ENCODE measurements around the gene VPS54. TPM values are rescaled to one million over a fixed set of nuclear protein-coding genes. Genes with fewer than 3 reads are reported as not detected.
"Not testable (repeated sequence)": the region's sequence is repeated elsewhere in the genome, so short reads cannot be mapped to it uniquely, and the experiment has no call there.

VPS54 gene
- polyA plus RNA-seq, 3 donors: 11.4 to 17.3 (median 11.5) TPM

GRCh38 chr2:63990072-63990471 is 29.2 kb downstream of the VPS54 start:
- intact Hi-C loops (cut with micrococcal nuclease): no loop called here
- H3K27me3 Mint-ChIP-seq (ENCODE audit: low read depth in 3 of 3): no peaks in the 10 kb centered on the region
- peaks cover 5% of the 10 kb centered on the region for H3K4me1 Mint-ChIP-seq
- Histone ChIP-seq H3K9ac (ENCODE audit: insufficient read depth, low read length, poor library complexity, severe bottlenecking) (no peak overlapping the region), H4K20me1 (ENCODE audit: insufficient read depth, low read length) (peaks cover 15% of the 10 kb centered on the region), H3K9me3 (replicated peaks in 1 of 2; ENCODE audit: control insufficient read depth in 1 of 2, insufficient read depth in 1 of 2, low read length in 2 of 2) (peaks cover 19 to 29% of the 10 kb centered on the region in 2 donors), H3K27ac (ENCODE audit: low read depth in 1 of 2, low read length in 2 of 2) (no peak overlapping the region), H2AFZ (ENCODE audit: insufficient read depth, low read depth, low read length, poor library complexity, severe bottlenecking) (no peak overlapping the region), H3K36me3 (replicated peaks in 1 of 2; ENCODE audit: control insufficient read depth in 1 of 2, insufficient read depth in 2 of 2, low read length in 2 of 2) (peaks cover 0 to 5% of the 10 kb centered on the region in 2 donors), H3K4me2 (replicated peaks; ENCODE audit: extremely low read depth, low read length, poor library complexity, severe bottlenecking) (no peak overlapping the region), H3K4me3 (replicated peaks in 1 of 3; ENCODE audit: low read depth in 2 of 3, low read length in 3 of 3) (no peak overlapping the region), H3K27me3 (ENCODE audit: control insufficient read depth in 2 of 2, insufficient read depth in 2 of 2, low read length in 2 of 2) (no peaks in the 10 kb centered on the region), H3K79me2 (ENCODE audit: insufficient read depth, low read length) (peaks cover 25% of the 10 kb centered on the region), H3K4me1 (ENCODE audit: control insufficient read depth in 1 of 2, insufficient read depth in 2 of 2, low read length in 2 of 2) (no peaks in the 10 kb centered on the region)
- peaks cover 16 to 23% (median 19%) of the 10 kb centered on the region in 7 donors for H3K9me3 Mint-ChIP-seq
- WGBS (ENCODE audit: insufficient coverage): 98% methylated on average over 12 of the region's 12 CpGs
- TF ChIP-seq CTCF (IDR thresholded peaks at IDR 0.05): no peak
- DNase-seq: no peak
- H3K27ac Mint-ChIP-seq: peak overlapping the region in 1 of 7 donors; percentile 35
- peaks cover 24% of the 10 kb centered on the region in 2 donors for H3K36me3 Mint-ChIP-seq
- H3K4me3 Mint-ChIP-seq: no peak overlapping the region

- H2AFZ ChIP-seq (ENCODE audit: insufficient read depth, low read depth, low read length, poor library complexity, severe bottlenecking); DNase-seq; H3K27ac ChIP-seq (ENCODE audit: low read depth in 1 of 2, low read length in 2 of 2); H3K4me2 ChIP-seq (replicated peaks; ENCODE audit: extremely low read depth, low read length, poor library complexity, severe bottlenecking); H3K9ac ChIP-seq (ENCODE audit: insufficient read depth, low read length, poor library complexity, severe bottlenecking); H3K4me3 Mint-ChIP-seq; H3K4me1 ChIP-seq (ENCODE audit: control insufficient read depth in 1 of 2, insufficient read depth in 2 of 2, low read length in 2 of 2); H3K27me3 Mint-ChIP-seq (ENCODE audit: low read depth in 3 of 3); H3K4me3 ChIP-seq (replicated peaks in 1 of 3; ENCODE audit: low read depth in 2 of 3, low read length in 3 of 3); intact Hi-C loops (cut with micrococcal nuclease); H3K27me3 ChIP-seq (ENCODE audit: control insufficient read depth in 2 of 2, insufficient read depth in 2 of 2, low read length in 2 of 2); H3K4me1 Mint-ChIP-seq; H3K36me3 ChIP-seq (replicated peaks in 1 of 2; ENCODE audit: control insufficient read depth in 1 of 2, insufficient read depth in 2 of 2, low read length in 2 of 2): not testable (repeated sequence)
- Histone ChIP-seq H3K9me3 (replicated peaks in 1 of 2; ENCODE audit: control insufficient read depth in 1 of 2, insufficient read depth in 1 of 2, low read length in 2 of 2) (peaks cover 19 to 29% of the 10 kb centered on the region in 2 donors), H3K79me2 (ENCODE audit: insufficient read depth, low read length) (peaks cover 26% of the 10 kb centered on the region), H4K20me1 (ENCODE audit: insufficient read depth, low read length) (peaks cover 19% of the 10 kb centered on the region)
- Mint-ChIP-seq H3K36me3 (peaks cover 18 to 19% of the 10 kb centered on the region in 2 donors), H3K27ac (peak overlapping the region in 1 of 7 donors; percentile 19), H3K9me3 (peaks cover 16 to 23% (median 18%) of the 10 kb centered on the region in 7 donors)
- 100% methylated on average over 6 of the region's 12 CpGs for WGBS (ENCODE audit: insufficient coverage)
Observed at GRCh38 chr2:63988842-63989436, 30.3 kb downstream of the VPS54 start.
